ENCODE data around the gene SYNE1.

The SYNE1 gene

GRCh38 chr6:152301765-152302568 is 335.2 kb downstream of the SYNE1 start:
- Histone ChIP-seq H3K9ac (ENCODE audit: low read length in 2 of 2) (peak overlapping the region; percentile 65 to 66), H3K27me3 (ENCODE audit: control insufficient read depth in 1 of 2, insufficient read depth in 2 of 2, low read length in 2 of 2) (no peaks in the 10 kb centered on the region), H3K36me3 (ENCODE audit: control insufficient read depth in 2 of 2, insufficient read depth in 2 of 2, low read length in 2 of 2) (peaks cover 18 to 26% of the 10 kb centered on the region in 2 donors), H3K4me3 (ENCODE audit: low read length in 2 of 2) (peak overlapping the region; percentile 82 to 90), H3K27ac (ENCODE audit: low read length) (peak overlapping the region; percentile 77), H3K4me1 (ENCODE audit: control insufficient read depth, insufficient read depth, low read length) (peaks cover 8% of the 10 kb centered on the region), H3K9me3 (ENCODE audit: control insufficient read depth in 2 of 2, low read length in 2 of 2) (no peaks in the 10 kb centered on the region)

GRCh38 chr6:152301021-152301764 is 336.0 kb downstream of the SYNE1 start:
- Histone ChIP-seq H3K27me3 (ENCODE audit: control insufficient read depth in 1 of 2, insufficient read depth in 2 of 2, low read length in 2 of 2) (no peaks in the 10 kb centered on the region), H3K9ac (ENCODE audit: low read length in 2 of 2) (peak overlapping the region; percentile 65 to 66), H3K36me3 (ENCODE audit: control insufficient read depth in 2 of 2, insufficient read depth in 2 of 2, low read length in 2 of 2) (peaks cover 18 to 29% of the 10 kb centered on the region in 2 donors), H3K27ac (ENCODE audit: low read length) (peak overlapping the region; percentile 77), H3K4me1 (ENCODE audit: control insufficient read depth, insufficient read depth, low read length) (peaks cover 8% of the 10 kb centered on the region), H3K4me3 (ENCODE audit: low read length in 2 of 2) (peak overlapping the region; percentile 82 to 90), H3K9me3 (ENCODE audit: control insufficient read depth in 2 of 2, low read length in 2 of 2) (no peaks in the 10 kb centered on the region)

DNA sequence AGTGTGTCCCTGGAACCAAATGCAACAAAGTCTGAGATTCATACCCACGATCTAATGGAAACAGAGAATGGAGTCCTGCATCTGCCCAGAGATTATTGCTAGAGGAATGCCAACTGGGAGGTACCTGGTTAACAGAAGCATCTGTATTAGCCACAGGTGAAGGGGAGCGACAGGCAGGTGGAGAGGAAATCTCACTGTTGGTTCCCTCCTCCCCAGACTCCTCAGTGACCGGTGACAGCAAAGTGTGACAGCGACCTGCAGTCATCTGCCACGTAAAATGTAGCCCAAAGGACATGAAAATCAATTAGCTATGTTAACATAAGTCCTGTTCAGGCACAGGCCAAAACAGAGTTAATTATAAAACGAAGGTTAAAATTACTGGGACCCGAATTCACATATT is 336.6 kb downstream of the SYNE1 start:
- Histone ChIP-seq H3K9ac (ENCODE audit: low read length in 2 of 2) (no peak overlapping the region), H3K4me3 (ENCODE audit: low read length in 2 of 2) (peak overlapping the region in 1 of 2 donors; percentile 56), H3K36me3 (ENCODE audit: control insufficient read depth in 2 of 2, insufficient read depth in 2 of 2, low read length in 2 of 2) (peaks cover 24 to 31% of the 10 kb centered on the region in 2 donors), H3K27me3 (ENCODE audit: control insufficient read depth in 1 of 2, insufficient read depth in 2 of 2, low read length in 2 of 2) (no peaks in the 10 kb centered on the region), H3K9me3 (ENCODE audit: control insufficient read depth in 2 of 2, low read length in 2 of 2) (no peaks in the 10 kb centered on the region), H3K4me1 (ENCODE audit: control insufficient read depth, insufficient read depth, low read length) (peaks cover 8% of the 10 kb centered on the region), H3K27ac (ENCODE audit: low read length) (no peak overlapping the region)

DNA sequence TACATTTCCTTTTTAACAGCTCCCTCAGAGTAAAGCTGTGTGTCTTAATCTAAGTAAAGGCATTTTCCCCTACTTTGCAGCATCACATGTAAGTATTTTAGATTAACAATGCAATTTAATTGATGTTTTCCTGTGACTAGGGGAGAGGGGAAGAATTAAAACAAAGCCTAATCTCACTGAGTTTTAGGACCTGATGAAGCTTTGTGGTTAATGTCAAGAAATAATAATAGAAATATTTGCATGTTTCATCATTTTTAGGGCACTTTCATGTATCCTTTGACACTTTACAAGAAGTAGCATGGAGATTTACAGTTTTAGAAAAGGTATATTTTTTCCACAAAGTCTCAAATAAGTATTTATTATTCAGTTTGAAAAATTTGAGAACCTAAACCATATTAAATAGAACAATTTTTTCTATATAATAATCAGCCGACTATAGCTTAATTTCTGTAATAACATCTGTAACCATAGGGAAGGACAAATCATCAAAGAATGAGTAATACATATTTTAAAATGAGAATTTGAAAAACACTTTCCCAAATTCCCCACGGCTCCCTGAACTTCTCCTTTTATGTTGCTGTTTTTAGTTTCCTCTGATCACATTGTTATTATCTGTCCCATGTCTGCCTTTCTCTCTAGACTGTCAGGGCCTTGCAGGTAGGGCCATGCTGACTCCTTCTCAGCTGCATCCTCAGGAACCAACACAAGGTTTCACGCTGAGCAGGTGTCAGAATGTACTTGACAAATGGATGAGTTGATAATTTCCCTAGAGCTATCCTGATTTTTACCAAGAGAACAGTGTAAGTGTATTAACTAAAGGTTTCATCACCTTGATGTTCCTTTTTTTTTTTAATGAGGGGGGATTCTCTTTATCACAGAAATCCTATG is 338.1 kb downstream of the SYNE1 start:
- no peak overlapping the region for H3K27ac ChIP-seq (ENCODE audit: low read length)
- H3K4me3 ChIP-seq (ENCODE audit: low read length in 2 of 2): no peak overlapping the region
- peaks cover 8% of the 10 kb centered on the region for H3K4me1 ChIP-seq (ENCODE audit: control insufficient read depth, insufficient read depth, low read length)
- peaks cover 22 to 28% of the 10 kb centered on the region in 2 donors for H3K36me3 ChIP-seq (ENCODE audit: control insufficient read depth in 2 of 2, insufficient read depth in 2 of 2, low read length in 2 of 2)
- H3K27me3 ChIP-seq (ENCODE audit: control insufficient read depth in 1 of 2, insufficient read depth in 2 of 2, low read length in 2 of 2): no peaks in the 10 kb centered on the region
- H3K9me3 ChIP-seq (ENCODE audit: control insufficient read depth in 2 of 2, low read length in 2 of 2): no peaks in the 10 kb centered on the region
- H3K9ac ChIP-seq (ENCODE audit: low read length in 2 of 2): no peak overlapping the region

GRCh38 chr6:152298055-152298647 is 339.0 kb downstream of the SYNE1 start:
- no peak overlapping the region for H3K4me3 ChIP-seq (ENCODE audit: low read length in 2 of 2)
- H3K4me1 ChIP-seq (ENCODE audit: control insufficient read depth, insufficient read depth, low read length): peaks cover 8% of the 10 kb centered on the region

DNA sequence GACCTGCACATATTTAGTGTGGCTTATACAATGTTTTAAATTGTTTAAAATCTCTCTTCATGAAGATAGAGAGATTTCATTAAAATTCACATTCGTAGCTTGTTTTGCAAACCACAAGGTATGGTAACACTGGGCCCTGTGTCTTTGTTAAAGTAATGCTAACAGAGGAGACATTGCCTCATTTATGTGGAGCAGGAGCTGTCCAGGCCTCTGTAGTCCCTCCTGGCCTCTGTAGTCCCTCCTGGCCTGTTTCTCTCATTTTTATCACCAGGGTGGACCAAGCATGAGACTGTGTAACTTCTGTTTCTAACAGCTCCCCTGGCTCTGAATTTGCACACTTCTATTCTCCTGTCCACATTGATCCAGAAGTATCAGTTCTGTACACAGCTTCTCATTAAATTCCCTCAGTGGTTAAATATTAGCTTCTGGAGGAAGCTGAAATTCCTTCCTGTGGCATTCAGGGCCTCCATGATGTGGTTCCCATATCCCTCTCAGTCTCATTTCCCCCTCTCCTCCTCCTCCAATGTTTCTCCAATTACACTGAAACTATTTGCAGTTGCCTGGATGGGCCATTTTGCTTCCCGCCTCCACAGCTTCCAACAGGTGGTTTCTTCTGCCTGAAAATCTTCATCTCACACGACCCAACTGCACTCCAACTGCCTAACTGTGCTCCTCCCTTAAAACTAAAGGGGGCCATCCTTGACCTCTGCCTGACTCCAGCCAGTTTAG is 340.4 kb downstream of the SYNE1 start:
- peaks cover 39 to 42% of the 10 kb centered on the region in 2 donors for H3K36me3 ChIP-seq (ENCODE audit: control insufficient read depth in 2 of 2, insufficient read depth in 2 of 2, low read length in 2 of 2)
- H3K27ac ChIP-seq (ENCODE audit: low read length): peak overlapping the region; percentile 11

More at GRCh38 chr6:152298055-152298647, 339.0 kb downstream of the SYNE1 start:
- no peak overlapping the region for H3K9ac ChIP-seq (ENCODE audit: low read length in 2 of 2)
- no peak overlapping the region for H3K27ac ChIP-seq (ENCODE audit: low read length)
- no peaks in the 10 kb centered on the region for H3K9me3 ChIP-seq (ENCODE audit: control insufficient read depth in 2 of 2, low read length in 2 of 2)
- H3K36me3 ChIP-seq (ENCODE audit: control insufficient read depth in 2 of 2, insufficient read depth in 2 of 2, low read length in 2 of 2): peaks cover 28 to 30% of the 10 kb centered on the region in 2 donors
- H3K27me3 ChIP-seq (ENCODE audit: control insufficient read depth in 1 of 2, insufficient read depth in 2 of 2, low read length in 2 of 2): no peaks in the 10 kb centered on the region

DNA sequence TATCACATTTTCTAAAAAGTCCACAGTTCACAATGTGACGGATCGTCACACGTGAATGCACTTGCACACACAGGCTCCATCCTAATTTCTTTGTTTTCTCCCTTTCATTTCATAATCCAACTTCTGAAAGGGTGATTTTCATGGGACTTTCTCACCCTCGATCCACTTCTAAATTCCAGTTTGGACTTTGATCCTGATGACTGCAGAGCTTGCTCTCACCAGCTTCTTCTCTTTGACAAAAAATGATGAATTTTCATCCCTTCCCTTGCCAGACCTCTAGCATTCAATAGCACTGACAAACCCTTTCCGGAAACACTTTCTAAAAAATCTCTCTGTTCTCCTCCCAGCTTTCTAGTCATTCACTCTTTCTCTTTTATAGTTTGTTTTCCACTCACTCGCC is 341.2 kb downstream of the SYNE1 start:
- Histone ChIP-seq H3K4me3 (ENCODE audit: low read length in 2 of 2) (no peak overlapping the region), H3K9ac (ENCODE audit: low read length in 2 of 2) (no peak overlapping the region), H3K27ac (ENCODE audit: low read length) (no peak overlapping the region), H3K4me1 (ENCODE audit: control insufficient read depth, insufficient read depth, low read length) (peaks cover 8% of the 10 kb centered on the region), H3K36me3 (ENCODE audit: control insufficient read depth in 2 of 2, insufficient read depth in 2 of 2, low read length in 2 of 2) (peaks cover 44 to 48% of the 10 kb centered on the region in 2 donors), H3K27me3 (ENCODE audit: control insufficient read depth in 1 of 2, insufficient read depth in 2 of 2, low read length in 2 of 2) (no peaks in the 10 kb centered on the region), H3K9me3 (ENCODE audit: control insufficient read depth in 2 of 2, low read length in 2 of 2) (no peaks in the 10 kb centered on the region)

More for the DNA sequence above, 340.4 kb downstream of the SYNE1 start:
- peaks cover 8% of the 10 kb centered on the region for H3K4me1 ChIP-seq (ENCODE audit: control insufficient read depth, insufficient read depth, low read length)
- no peaks in the 10 kb centered on the region for H3K27me3 ChIP-seq (ENCODE audit: control insufficient read depth in 1 of 2, insufficient read depth in 2 of 2, low read length in 2 of 2)
- no peak overlapping the region for H3K4me3 ChIP-seq (ENCODE audit: low read length in 2 of 2)
- H3K9ac ChIP-seq (ENCODE audit: low read length in 2 of 2): no peak overlapping the region
- H3K9me3 ChIP-seq (ENCODE audit: control insufficient read depth in 2 of 2, low read length in 2 of 2): no peaks in the 10 kb centered on the region

- H3K27me3 ChIP-seq (ENCODE audit: control insufficient read depth in 1 of 2, insufficient read depth in 2 of 2, low read length in 2 of 2): no peaks in the 10 kb centered on the region
- no peak overlapping the region for H3K4me3 ChIP-seq (ENCODE audit: low read length in 2 of 2)
- H3K9me3 ChIP-seq (ENCODE audit: control insufficient read depth in 2 of 2, low read length in 2 of 2): no peaks in the 10 kb centered on the region
- no peak overlapping the region for H3K9ac ChIP-seq (ENCODE audit: low read length in 2 of 2)
- peaks cover 5% of the 10 kb centered on the region for H3K4me1 ChIP-seq (ENCODE audit: control insufficient read depth, insufficient read depth, low read length)
- peaks cover 40 to 48% of the 10 kb centered on the region in 2 donors for H3K36me3 ChIP-seq (ENCODE audit: control insufficient read depth in 2 of 2, insufficient read depth in 2 of 2, low read length in 2 of 2)
- no peak overlapping the region for H3K27ac ChIP-seq (ENCODE audit: low read length)
Observed at GRCh38 chr6:152295346-152295745, 341.8 kb downstream of the SYNE1 start.

GRCh38 chr6:152293404-152293803 is 343.8 kb downstream of the SYNE1 start:
- H3K27ac ChIP-seq (ENCODE audit: low read length): no peak overlapping the region
- peaks cover 49% of the 10 kb centered on the region in 2 donors for H3K36me3 ChIP-seq (ENCODE audit: control insufficient read depth in 2 of 2, insufficient read depth in 2 of 2, low read length in 2 of 2)
- H3K9ac ChIP-seq (ENCODE audit: low read length in 2 of 2): no peak overlapping the region
- H3K4me3 ChIP-seq (ENCODE audit: low read length in 2 of 2): no peak overlapping the region
- H3K27me3 ChIP-seq (ENCODE audit: control insufficient read depth in 1 of 2, insufficient read depth in 2 of 2, low read length in 2 of 2): no peaks in the 10 kb centered on the region
- H3K9me3 ChIP-seq (ENCODE audit: control insufficient read depth in 2 of 2, low read length in 2 of 2): no peaks in the 10 kb centered on the region
- peaks cover 3% of the 10 kb centered on the region for H3K4me1 ChIP-seq (ENCODE audit: control insufficient read depth, insufficient read depth, low read length)

All from stomach smooth muscle (tissue), 2 donors.